ENCODE measurements around the gene TOPAZ1. TPM values are rescaled to one million over a fixed set of nuclear protein-coding genes. Genes with fewer than 3 reads are reported as not detected.

TOPAZ1 gene
- total and polyA plus RNA-seq, 2 of the 8 experiments (the other 6 are each of a cell fraction or from before 2014, with no cell fraction given): not detected

DNA sequence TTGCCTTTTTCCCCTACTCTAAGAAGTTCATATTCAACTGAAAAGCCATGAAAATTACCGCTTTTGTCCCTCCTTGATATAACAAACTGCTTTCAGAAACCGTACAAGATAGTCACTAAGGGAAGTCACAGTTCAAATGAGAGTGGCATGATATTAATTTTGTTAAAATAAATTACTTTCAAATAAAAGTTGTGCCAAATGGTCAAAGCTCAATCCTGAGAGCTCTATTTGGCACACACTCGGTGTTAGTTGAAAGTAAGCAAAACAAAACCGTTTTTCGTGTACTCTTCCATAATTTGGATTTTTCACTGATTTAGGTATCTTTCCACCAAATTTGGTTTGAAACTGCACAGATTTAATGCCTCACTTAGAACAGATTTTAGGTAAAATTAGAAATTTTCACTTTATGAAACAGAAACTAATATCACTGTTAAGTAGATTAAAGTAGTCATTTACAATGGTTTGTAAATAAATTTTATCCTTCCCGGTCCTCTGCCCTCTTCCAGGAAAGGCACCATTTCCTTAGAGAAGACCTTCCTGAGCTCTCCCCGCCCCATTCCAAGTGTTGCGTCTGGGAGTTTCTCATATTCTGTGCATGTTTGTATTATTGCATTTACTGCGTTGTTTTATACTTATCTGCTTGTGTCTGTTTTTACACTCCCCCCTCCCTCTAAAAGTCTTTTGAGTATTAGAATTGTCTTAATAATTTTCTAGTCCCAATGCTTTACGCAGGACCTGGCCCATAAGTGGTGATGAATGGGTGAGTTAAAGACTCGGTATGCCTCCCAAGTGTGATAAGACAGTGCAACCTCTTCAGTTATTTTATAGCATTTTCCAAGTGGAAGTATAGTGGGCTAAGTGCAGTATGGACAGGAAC lies 97.7 kb downstream of the TOPAZ1 start (continued):
- TF ChIP-seq TCF12 (IDR thresholded peaks at IDR 0.05; ENCODE audit: low read depth, low read length): no peak
- TF ChIP-seq SP2 (IDR thresholded peaks at IDR 0.05; ENCODE audit: low read length): no peak
- TF ChIP-seq KDM1A (IDR thresholded peaks at IDR 0.05; ENCODE audit: borderline replicate concordance, low read length): no peak
- no peak for TF ChIP-seq CTBP2 (IDR thresholded peaks at IDR 0.05; ENCODE audit: borderline replicate concordance, insufficient read depth, insufficient read length, low read length)
- no peak for TF ChIP-seq RFX5 (IDR thresholded peaks at IDR 0.05; ENCODE audit: borderline replicate concordance, low read depth, low read length)
- TF ChIP-seq RNF2 (IDR thresholded peaks at IDR 0.05; ENCODE audit: borderline replicate concordance, low read depth, low read length, missing control alignments, poor library complexity, severe bottlenecking): no peak
- TF ChIP-seq BRCA1 (IDR thresholded peaks at IDR 0.05; ENCODE audit: low read depth, low read length): no peak
- no peak for TF ChIP-seq GABPA (IDR thresholded peaks at IDR 0.05; ENCODE audit: borderline replicate concordance, insufficient read depth, low read length)

All from H1 (cell line).